H9 (cell line): ENCODE data around the gene YJU2. TPM values are rescaled to one million over a fixed set of nuclear protein-coding genes. Genes with fewer than 3 reads are reported as not detected.
"Not testable (repeated sequence)": the region's sequence is repeated elsewhere in the genome, so short reads cannot be mapped to it uniquely, and the experiment has no call there.

Source experiments
- DNase-seq: peaks from one replicate; pipeline ENCODE4 v3.0.0-alpha.2; 2017
- H2AFZ ChIP-seq: one replicate; pipeline ENCODE4 v1.6.1; 2013; ENCODE audit warnings: mild to moderate bottlenecking, low read length, control low read depth, moderate library complexity
- H2AK5ac ChIP-seq: 2 replicates; pipeline ENCODE4 v1.6.1; 2013; ENCODE audit warnings: low read length, control low read depth, mixed read lengths; ENCODE audit not compliant: insufficient read length
- H2BK120ac ChIP-seq: one replicate; pipeline ENCODE4 v1.6.1; 2013; ENCODE audit warnings: low read depth, mild to moderate bottlenecking, low read length, control low read depth, inconsistent platforms; ENCODE audit not compliant: poor library complexity, severe bottlenecking
- H2BK12ac ChIP-seq: 2 replicates; pipeline ENCODE4 v1.6.1; 2013; ENCODE audit warnings: low read length, control low read depth, mixed read lengths, low read depth; ENCODE audit not compliant: insufficient read length
- H2BK15ac ChIP-seq: 2 replicates; pipeline ENCODE4 v1.6.1; 2013; ENCODE audit warnings: low read depth, low read length, control low read depth
- H2BK20ac ChIP-seq: one replicate; pipeline ENCODE4 v1.6.1; 2013; ENCODE audit warnings: low read depth, mild to moderate bottlenecking, low read length, control low read depth, inconsistent platforms; ENCODE audit not compliant: poor library complexity, severe bottlenecking
- H2BK5ac ChIP-seq: 2 replicates; pipeline ENCODE4 v1.6.1; 2013; ENCODE audit warnings: low read length, control low read depth, mixed read lengths; ENCODE audit not compliant: insufficient read length
- H3K14ac ChIP-seq: 2 replicates; pipeline ENCODE4 v1.6.1; 2013; ENCODE audit warnings: low read length, control low read depth; ENCODE audit not compliant: insufficient read depth
- H3K18ac ChIP-seq: 2 replicates; pipeline ENCODE4 v1.6.1; 2013; ENCODE audit warnings: low read depth, mild to moderate bottlenecking, mixed read lengths, low read length, control low read depth; ENCODE audit not compliant: insufficient read length
- H3K23ac ChIP-seq: 2 replicates; pipeline ENCODE4 v1.6.1; 2013; ENCODE audit warnings: low read length, control low read depth, mixed read lengths, low read depth; ENCODE audit not compliant: insufficient read length
- H3K23me2 ChIP-seq: 2 replicates; pipeline ENCODE4 v1.6.1; 2013; ENCODE audit warnings: low read depth, mild to moderate bottlenecking, mixed read lengths, low read length, control low read depth; ENCODE audit not compliant: insufficient read length, poor library complexity, severe bottlenecking
- H3K27ac ChIP-seq: 2 replicates; pipeline ENCODE4 v1.5.1; 2013; ENCODE audit warnings: low read length, control low read depth, mixed read lengths, low read depth; ENCODE audit not compliant: insufficient read length
- H3K27me3 ChIP-seq: 2 replicates; pipeline ENCODE4 v1.6.1; 2013; ENCODE audit warnings: low read length, control low read depth, inconsistent platforms; ENCODE audit not compliant: insufficient read depth
- H3K4ac ChIP-seq: 2 replicates; pipeline ENCODE4 v1.6.1; 2013; ENCODE audit warnings: low read depth, mild to moderate bottlenecking, control low read depth, inconsistent platforms, low read length, moderate library complexity
- H3K4me1 ChIP-seq: 2 replicates; pipeline ENCODE4 v1.6.1; 2013; ENCODE audit warnings: low read length, control low read depth, inconsistent platforms; ENCODE audit not compliant: insufficient read depth
- H3K4me2 ChIP-seq: 2 replicates; pipeline ENCODE4 v1.6.1; 2013; ENCODE audit warnings: low read length, control low read depth, mixed read lengths; ENCODE audit not compliant: insufficient read length, insufficient read depth
- H3K56ac ChIP-seq: 2 replicates; pipeline ENCODE4 v1.6.1; 2013; ENCODE audit warnings: low read depth, mild to moderate bottlenecking, mixed read lengths, low read length, control low read depth; ENCODE audit not compliant: insufficient read length
- H3K79me1 ChIP-seq: 2 replicates; pipeline ENCODE4 v1.6.1; 2013; ENCODE audit warnings: low read depth, mild to moderate bottlenecking, moderate library complexity, low read length, control low read depth, inconsistent platforms; ENCODE audit not compliant: insufficient read depth, poor library complexity, severe bottlenecking
- H3K79me2 ChIP-seq: 2 replicates; pipeline ENCODE4 v1.6.1; 2013; ENCODE audit warnings: low read length, control low read depth, inconsistent platforms; ENCODE audit not compliant: insufficient read depth
- H3K9ac ChIP-seq: 2 replicates; pipeline ENCODE4 v1.6.1; 2013; ENCODE audit warnings: low read length, control low read depth, mixed read lengths; ENCODE audit not compliant: insufficient read length; ENCODE audit errors: extremely low read depth
- H3K9me3 ChIP-seq: one replicate; pipeline ENCODE4 v1.6.1; 2013; ENCODE audit warnings: low read depth, low read length, inconsistent platforms; ENCODE audit not compliant: control insufficient read depth
- H3T11ph ChIP-seq: one replicate; pipeline ENCODE4 v1.6.1; 2013; ENCODE audit warnings: mild to moderate bottlenecking, low read length, control low read depth, inconsistent platforms
- H4K20me1 ChIP-seq: one replicate; pipeline ENCODE4 v1.6.1; 2013; ENCODE audit not compliant: control insufficient read depth, insufficient read length, insufficient read depth
- H4K5ac ChIP-seq: 2 replicates; pipeline ENCODE4 v1.6.1; 2013; ENCODE audit warnings: low read depth, mild to moderate bottlenecking, mixed read lengths, low read length, control low read depth; ENCODE audit not compliant: insufficient read length
- H4K8ac ChIP-seq: replicated peaks from 2 replicates; pipeline ENCODE4 v1.6.1; 2013; ENCODE audit warnings: low read length, control low read depth, mixed read lengths, low read depth; ENCODE audit not compliant: insufficient read length
- H4K91ac ChIP-seq: 2 replicates; pipeline ENCODE4 v1.6.1; 2013; ENCODE audit warnings: low read depth, mild to moderate bottlenecking, moderate library complexity, mixed read lengths, low read length, control low read depth; ENCODE audit not compliant: insufficient read length
- H3K27ac Mint-ChIP-seq, 3 experiments: 2 replicates in 2 of 3; 3 replicates in 1 of 3; pipeline ENCODE4 v1.8.0; 2020 to 2021; ENCODE audit warnings: mixed read lengths in 3 of 3, mild to moderate bottlenecking in 1 of 3, moderate library complexity in 1 of 3
- H3K27me3 Mint-ChIP-seq: 2 replicates; pipeline ENCODE4 v1.8.0; 2021; ENCODE audit warnings: low read depth, mild to moderate bottlenecking, moderate library complexity, mixed read lengths
- H3K36me3 Mint-ChIP-seq, 3 experiments: 2 replicates in 2 of 3; 3 replicates in 1 of 3; pipeline ENCODE4 v1.8.0; 2020 to 2021; ENCODE audit warnings: low read depth in 3 of 3, mixed read lengths in 3 of 3; ENCODE audit not compliant: insufficient read depth in 1 of 3
- H3K4me1 Mint-ChIP-seq, 2 experiments: 2 replicates each; pipeline ENCODE4 v1.8.0; 2020; ENCODE audit warnings: mixed read lengths in 2 of 2
- H3K4me3 Mint-ChIP-seq, 2 experiments: 2 replicates in 1 of 2; 3 replicates in 1 of 2; pipeline ENCODE4 v1.8.0; 2020 to 2021; ENCODE audit warnings: mild to moderate bottlenecking in 2 of 2, mixed read lengths in 2 of 2, moderate library complexity in 1 of 2
- H3K9me3 Mint-ChIP-seq, 2 experiments: 2 replicates in 1 of 2; 3 replicates in 1 of 2; pipeline ENCODE4 v1.8.0; 2020; ENCODE audit warnings: mild to moderate bottlenecking in 2 of 2, mixed read lengths in 2 of 2, moderate library complexity in 1 of 2
- WGBS: extraction: QIAGEN DNeasy Blood & Tissue Kit; methylation state at CpG from one replicate; pipeline ENCODE4 v1.1.7; 2013; ENCODE audit warnings: missing lambda C conversion rate, low lambda C conversion rate, mixed read lengths; ENCODE audit not compliant: insufficient read length; ENCODE audit errors: extremely low coverage; 5-methylcytosine and 5-hydroxymethylcytosine counted together
- total RNA-seq: library from RNA; stranded (reverse); gene quantifications from 2 replicates; pipeline ENCODE4 v1.2.1, GENCODE V29; 2021
- TF ChIP-seq, protein P1 (sequence below): fragments of 200-600 bp; sonication (generic); conservative IDR thresholded peaks from 3 replicates; pipeline ENCODE4 v1.8.0; 2021; ENCODE audit warnings: antibody characterized with exemption, mild to moderate bottlenecking

The YJU2 gene
- total RNA-seq, 1 experiment from 2014 or later, result 31.0 TPM

- WGBS, result no CpG with 5 or more reads among the region's 5 CpGs
- peaks cover 4% of the 10 kb centered on the region in 2 experiments; a peak in 2 of 4 replicates for H3K4me1 Mint-ChIP-seq
- Histone ChIP-seq H2AFZ (no peak overlapping the region), H3K18ac (no peak overlapping the region), H2AK5ac (no peak overlapping the region), H2BK15ac (no peak overlapping the region), H3K14ac (no peak overlapping the region), H4K5ac (no peak overlapping the region), H3K9ac (no peak overlapping the region), H3K4me1 (no peaks in the 10 kb centered on the region), H3T11ph (no peak overlapping the region), H3K79me1 (no peaks in the 10 kb centered on the region), H3K79me2 (no peaks in the 10 kb centered on the region), H3K4ac (no peak overlapping the region), H3K56ac (no peak overlapping the region), H3K23ac (no peak overlapping the region), H3K9me3 (no peaks in the 10 kb centered on the region), H4K8ac (no peak overlapping the region), H3K4me2 (no peak overlapping the region), H3K23me2 (peaks cover 5% of the 10 kb centered on the region), H2BK12ac (no peak overlapping the region), H3K27ac (no peak overlapping the region), H2BK5ac (no peak overlapping the region), H2BK20ac (no peak overlapping the region), H3K27me3 (no peaks in the 10 kb centered on the region), H2BK120ac (no peak overlapping the region), H4K91ac (no peak overlapping the region), H4K20me1 (no peaks in the 10 kb centered on the region)
- TF ChIP-seq, protein P1, sequence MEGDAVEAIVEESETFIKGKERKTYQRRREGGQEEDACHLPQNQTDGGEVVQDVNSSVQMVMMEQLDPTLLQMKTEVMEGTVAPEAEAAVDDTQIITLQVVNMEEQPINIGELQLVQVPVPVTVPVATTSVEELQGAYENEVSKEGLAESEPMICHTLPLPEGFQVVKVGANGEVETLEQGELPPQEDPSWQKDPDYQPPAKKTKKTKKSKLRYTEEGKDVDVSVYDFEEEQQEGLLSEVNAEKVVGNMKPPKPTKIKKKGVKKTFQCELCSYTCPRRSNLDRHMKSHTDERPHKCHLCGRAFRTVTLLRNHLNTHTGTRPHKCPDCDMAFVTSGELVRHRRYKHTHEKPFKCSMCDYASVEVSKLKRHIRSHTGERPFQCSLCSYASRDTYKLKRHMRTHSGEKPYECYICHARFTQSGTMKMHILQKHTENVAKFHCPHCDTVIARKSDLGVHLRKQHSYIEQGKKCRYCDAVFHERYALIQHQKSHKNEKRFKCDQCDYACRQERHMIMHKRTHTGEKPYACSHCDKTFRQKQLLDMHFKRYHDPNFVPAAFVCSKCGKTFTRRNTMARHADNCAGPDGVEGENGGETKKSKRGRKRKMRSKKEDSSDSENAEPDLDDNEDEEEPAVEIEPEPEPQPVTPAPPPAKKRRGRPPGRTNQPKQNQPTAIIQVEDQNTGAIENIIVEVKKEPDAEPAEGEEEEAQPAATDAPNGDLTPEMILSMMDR, result no peak
- no peak overlapping the region for H3K4me3 Mint-ChIP-seq
- no peaks in the 10 kb centered on the region; a peak in 1 of 7 replicates for H3K36me3 Mint-ChIP-seq
- no peak overlapping the region for H3K27ac Mint-ChIP-seq
- H3K27me3 Mint-ChIP-seq, result peaks cover 17% of the 10 kb centered on the region
- peaks cover 5 to 12% of the 10 kb centered on the region in 2 experiments for H3K9me3 Mint-ChIP-seq
- no peak for DNase-seq
These were observed 5.0 kb upstream of the YJU2 start for GRCh38 chr19:4241824-4242430.

DNA sequence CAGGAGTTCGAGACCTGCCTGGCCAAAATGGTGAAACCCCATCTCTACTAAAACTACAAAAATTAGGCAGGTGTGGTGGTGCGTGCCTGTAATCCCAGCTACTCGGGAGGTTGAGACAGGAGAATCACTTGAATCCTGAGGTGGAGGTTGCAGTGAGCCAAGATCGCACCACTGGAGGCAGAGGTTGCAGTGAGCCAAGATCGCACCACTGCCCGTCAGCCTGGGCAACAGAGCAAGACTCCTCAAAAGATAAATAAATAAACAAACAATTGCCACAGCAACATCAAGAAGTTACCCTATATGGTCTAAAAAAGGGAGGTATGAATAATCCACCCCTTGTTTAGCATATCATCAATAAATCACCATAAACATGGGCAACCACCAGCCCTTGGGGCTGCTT is 942 bp upstream of the YJU2 start:
- H2BK120ac ChIP-seq, H3K27ac ChIP-seq, H3K27ac Mint-ChIP-seq: not testable (repeated sequence)

More for the DNA sequence above, 942 bp upstream of the YJU2 start:
- not testable (repeated sequence) for H3K56ac ChIP-seq, H3T11ph ChIP-seq, H3K9me3 ChIP-seq, H4K91ac ChIP-seq, H2AFZ ChIP-seq, H3K79me1 ChIP-seq, H4K20me1 ChIP-seq, H4K5ac ChIP-seq, H3K14ac ChIP-seq, H2AK5ac ChIP-seq, H3K4me1 Mint-ChIP-seq, H3K4me1 ChIP-seq, H3K18ac ChIP-seq, H3K4ac ChIP-seq, H2BK5ac ChIP-seq, H3K27me3 ChIP-seq, H3K23ac ChIP-seq, H2BK15ac ChIP-seq, H3K9ac ChIP-seq, H3K79me2 ChIP-seq, H2BK12ac ChIP-seq, DNase-seq, H2BK20ac ChIP-seq, H3K23me2 ChIP-seq, H4K8ac ChIP-seq
- WGBS, result no CpG with 5 or more reads among the region's 6 CpGs
- Mint-ChIP-seq H3K4me3 (peak overlapping the region in 1 of 2 experiments; percentile 93; a peak in 2 of 5 replicates), H3K36me3 (peaks cover 20 to 22% (median 22%) of the 10 kb centered on the region in 3 experiments), H3K27me3 (peaks cover 17% of the 10 kb centered on the region), H3K9me3 (peaks cover 5 to 12% of the 10 kb centered on the region in 2 experiments)
- peak overlapping the region; percentile 68 for H3K4me2 ChIP-seq
